ENCODE measurements around the gene CHL1.

CHL1 gene

GRCh38 chr3:418239-418929 is 221.8 kb downstream of the CHL1 start:
- in situ Hi-C loops (cut with HindIII; ENCODE audit: low pct_ligation_motif_present, low sequenced_read_pairs), result no loop called here
- DNase-seq, result no peak
- no peak for TF ChIP-seq CTCF (IDR thresholded peaks at IDR 0.05; ENCODE audit: low read depth, low read length, missing control alignments)
- H3K27ac ChIP-seq, result no peak overlapping the region
- no peaks in the 10 kb centered on the region for H3K27me3 ChIP-seq (replicated peaks)
- H3K4me3 ChIP-seq (ENCODE audit: low read depth, low read length), result no peak overlapping the region
- no peaks in the 10 kb centered on the region for H3K36me3 ChIP-seq (replicated peaks)

GRCh38 chr3:420584-420983 is 224.0 kb downstream of the CHL1 start:
- H3K4me3 ChIP-seq (ENCODE audit: low read depth, low read length), result no peak overlapping the region
- no peaks in the 10 kb centered on the region for H3K36me3 ChIP-seq (replicated peaks)
- no peak for TF ChIP-seq CTCF (IDR thresholded peaks at IDR 0.05; ENCODE audit: low read depth, low read length, missing control alignments)
- H3K27me3 ChIP-seq (replicated peaks), result no peaks in the 10 kb centered on the region
- H3K27ac ChIP-seq, result no peak overlapping the region
- DNase-seq, result no peak
- in situ Hi-C loops (cut with HindIII; ENCODE audit: low pct_ligation_motif_present, low sequenced_read_pairs), result no loop called here

GRCh38 chr3:425079-425478 is 228.5 kb downstream of the CHL1 start:
- no peak for TF ChIP-seq CTCF (IDR thresholded peaks at IDR 0.05; ENCODE audit: low read depth, low read length, missing control alignments)
- DNase-seq, result no peak
- H3K4me3 ChIP-seq (ENCODE audit: low read depth, low read length), result no peak overlapping the region
- in situ Hi-C loops (cut with HindIII; ENCODE audit: low pct_ligation_motif_present, low sequenced_read_pairs), result no loop called here
- H3K27me3 ChIP-seq (replicated peaks), result no peaks in the 10 kb centered on the region
- H3K27ac ChIP-seq, result no peak overlapping the region
- no peaks in the 10 kb centered on the region for H3K36me3 ChIP-seq (replicated peaks)

- Histone ChIP-seq H3K36me3 (replicated peaks) (no peaks in the 10 kb centered on the region), H3K4me3 (ENCODE audit: low read depth, low read length) (no peak overlapping the region), H3K27ac (no peak overlapping the region), H3K27me3 (replicated peaks) (no peaks in the 10 kb centered on the region)
- no peak for TF ChIP-seq CTCF (IDR thresholded peaks at IDR 0.05; ENCODE audit: low read depth, low read length, missing control alignments)
- in situ Hi-C loops (cut with HindIII; ENCODE audit: low pct_ligation_motif_present, low sequenced_read_pairs), result no loop called here
- no peak for DNase-seq
These were observed 229.5 kb downstream of the CHL1 start for GRCh38 chr3:426072-426471.

- Histone ChIP-seq H3K36me3 (replicated peaks) (no peaks in the 10 kb centered on the region), H3K4me3 (ENCODE audit: low read depth, low read length) (no peak overlapping the region), H3K27me3 (replicated peaks) (no peaks in the 10 kb centered on the region), H3K27ac (no peak overlapping the region)
- no peak for TF ChIP-seq CTCF (IDR thresholded peaks at IDR 0.05; ENCODE audit: low read depth, low read length, missing control alignments)
- DNase-seq, result no peak
- in situ Hi-C loops (cut with HindIII; ENCODE audit: low pct_ligation_motif_present, low sequenced_read_pairs), result no loop called here
These were observed 230.6 kb downstream of the CHL1 start for GRCh38 chr3:427128-427527.

GRCh38 chr3:430186-430585 is 233.6 kb downstream of the CHL1 start:
- in situ Hi-C loops (cut with HindIII; ENCODE audit: low pct_ligation_motif_present, low sequenced_read_pairs), result no loop called here
- no peak for DNase-seq
- no peaks in the 10 kb centered on the region for H3K27me3 ChIP-seq (replicated peaks)
- H3K4me3 ChIP-seq (ENCODE audit: low read depth, low read length), result no peak overlapping the region
- no peak overlapping the region for H3K27ac ChIP-seq
- TF ChIP-seq CTCF (IDR thresholded peaks at IDR 0.05; ENCODE audit: low read depth, low read length, missing control alignments), result no peak
- H3K36me3 ChIP-seq (replicated peaks), result no peaks in the 10 kb centered on the region

Measured in brain microvascular endothelial cell (primary cell).